ENCODE results near the gene PPT2. TPM values are rescaled to one million over a fixed set of nuclear protein-coding genes. Genes with fewer than 3 reads are reported as not detected.

The PPT2 gene
- total and polyA plus RNA-seq, 2 donors (not counting 3 experiments of a cell fraction or from before 2014, with no cell fraction given) = 27.2 to 47.3 TPM

DNA sequence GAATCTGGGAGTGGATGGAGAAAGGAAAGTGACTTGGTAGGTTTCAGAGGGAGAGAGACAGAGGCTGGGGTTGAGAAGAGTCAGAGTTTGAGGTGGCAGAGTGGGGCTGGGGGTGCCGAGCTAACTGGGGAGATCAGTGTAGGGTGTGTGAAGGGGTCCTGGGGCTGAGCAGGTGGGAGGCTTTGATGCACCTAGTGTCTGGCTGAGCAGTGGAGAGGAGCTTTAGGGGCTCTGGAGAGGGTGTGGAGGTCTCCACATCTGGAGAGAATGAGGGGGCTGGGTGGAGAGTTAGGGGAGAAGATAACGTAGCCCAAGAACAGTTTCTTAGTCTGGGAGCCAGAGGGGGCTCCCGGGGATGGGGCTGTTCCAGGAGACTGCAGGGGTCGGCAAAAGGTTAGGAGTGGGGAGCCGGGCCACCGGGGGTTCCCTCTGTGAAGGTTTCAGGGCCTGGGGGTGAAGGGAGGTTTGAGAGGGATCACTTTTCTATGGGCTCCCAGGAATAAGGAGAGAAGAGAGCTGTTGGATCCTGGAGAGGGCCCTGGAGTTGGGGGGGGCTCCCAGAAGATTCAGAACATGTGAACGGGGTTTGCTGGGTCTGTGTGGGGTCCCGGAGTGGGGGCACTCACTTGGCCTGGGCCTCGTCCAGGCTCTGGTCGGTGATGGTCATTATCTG, 35.3 kb downstream of the PPT2 start:
- intact Hi-C loops (cut with micrococcal nuclease) = no loop called here
- H2AFZ ChIP-seq (ENCODE audit: low read depth, low read length) = no peak overlapping the region

More for the DNA sequence above, 35.3 kb downstream of the PPT2 start:
- dilution Hi-C loops (cut with MboI; ENCODE audit: extremely low pct_ligation_motif_present, low sequenced_read_pairs) = no loop called here
- TF ChIP-seq MYC (IDR thresholded peaks at IDR 0.05; ENCODE audit: low read depth, low read length) (no peak), POLR2AphosphoS5 (IDR thresholded peaks at IDR 0.05; ENCODE audit: insufficient read depth, low read depth, low read length) (no peak), EZH2 (IDR thresholded peaks at IDR 0.05; ENCODE audit: borderline replicate concordance, low read depth, low read length, severe bottlenecking) (no peak), FOS (IDR thresholded peaks at IDR 0.05; ENCODE audit: borderline replicate concordance, insufficient read depth, low read length) (no peak), GATA2 (IDR thresholded peaks at IDR 0.05; ENCODE audit: insufficient read depth, insufficient read length, low read depth, low read length) (no peak), JUN (IDR thresholded peaks at IDR 0.05; ENCODE audit: borderline replicate concordance, insufficient read depth, insufficient read length, low read depth) (no peak), POLR2A (IDR thresholded peaks at IDR 0.05; ENCODE audit: low read depth, low read length) (no peak)
- TF ChIP-seq, protein P1, sequence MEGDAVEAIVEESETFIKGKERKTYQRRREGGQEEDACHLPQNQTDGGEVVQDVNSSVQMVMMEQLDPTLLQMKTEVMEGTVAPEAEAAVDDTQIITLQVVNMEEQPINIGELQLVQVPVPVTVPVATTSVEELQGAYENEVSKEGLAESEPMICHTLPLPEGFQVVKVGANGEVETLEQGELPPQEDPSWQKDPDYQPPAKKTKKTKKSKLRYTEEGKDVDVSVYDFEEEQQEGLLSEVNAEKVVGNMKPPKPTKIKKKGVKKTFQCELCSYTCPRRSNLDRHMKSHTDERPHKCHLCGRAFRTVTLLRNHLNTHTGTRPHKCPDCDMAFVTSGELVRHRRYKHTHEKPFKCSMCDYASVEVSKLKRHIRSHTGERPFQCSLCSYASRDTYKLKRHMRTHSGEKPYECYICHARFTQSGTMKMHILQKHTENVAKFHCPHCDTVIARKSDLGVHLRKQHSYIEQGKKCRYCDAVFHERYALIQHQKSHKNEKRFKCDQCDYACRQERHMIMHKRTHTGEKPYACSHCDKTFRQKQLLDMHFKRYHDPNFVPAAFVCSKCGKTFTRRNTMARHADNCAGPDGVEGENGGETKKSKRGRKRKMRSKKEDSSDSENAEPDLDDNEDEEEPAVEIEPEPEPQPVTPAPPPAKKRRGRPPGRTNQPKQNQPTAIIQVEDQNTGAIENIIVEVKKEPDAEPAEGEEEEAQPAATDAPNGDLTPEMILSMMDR (IDR thresholded peaks at IDR 0.05; ENCODE audit: extremely low read depth in 1 of 2, insufficient read depth in 1 of 2, low read depth in 1 of 2, low read length in 2 of 2) = no peak
- TF ChIP-seq, protein P2, sequence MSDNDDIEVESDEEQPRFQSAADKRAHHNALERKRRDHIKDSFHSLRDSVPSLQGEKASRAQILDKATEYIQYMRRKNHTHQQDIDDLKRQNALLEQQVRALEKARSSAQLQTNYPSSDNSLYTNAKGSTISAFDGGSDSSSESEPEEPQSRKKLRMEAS (IDR thresholded peaks at IDR 0.05; ENCODE audit: insufficient read depth, insufficient read length) = no peak
- Histone ChIP-seq H3K27ac (ENCODE audit: insufficient read depth, low read depth, low read length) (peak overlapping the region; percentile 51), H3K9ac (replicated peaks; ENCODE audit: extremely low read depth, insufficient read depth, low read length) (peak overlapping the region; percentile 66), H3K9me3 (replicated peaks; ENCODE audit: control insufficient read depth, insufficient read depth, low read length) (no peaks in the 10 kb centered on the region), H3K9me1 (replicated peaks; ENCODE audit: control insufficient read depth, extremely low read depth, insufficient read depth, low read length) (no peaks in the 10 kb centered on the region), H3K4me2 (ENCODE audit: insufficient read depth, low read length) (peak overlapping the region; percentile 89), H3K79me2 (ENCODE audit: control insufficient read depth, insufficient read depth, low read length) (peaks cover 23% of the 10 kb centered on the region), H4K20me1 (replicated peaks; ENCODE audit: control insufficient read depth, extremely low read depth, insufficient read depth, low read length) (no peaks in the 10 kb centered on the region), H3K4me1 (ENCODE audit: control insufficient read depth, extremely low read depth, insufficient read depth, low read length) (peaks cover 41% of the 10 kb centered on the region), H3K4me3 (replicated peaks in 1 of 3; ENCODE audit: insufficient read depth in 1 of 3, low read depth in 1 of 3, low read length in 3 of 3) (peak overlapping the region; percentile 32 to 83 (median 73)), H3K27me3 (ENCODE audit: control insufficient read depth in 2 of 2, insufficient read depth in 2 of 2, low read length in 2 of 2) (no peaks in the 10 kb centered on the region), H3K36me3 (ENCODE audit: control insufficient read depth in 2 of 2, extremely low read depth in 1 of 2, insufficient read depth in 2 of 2, low read length in 2 of 2) (peaks cover 0 to 16% of the 10 kb centered on the region in 2 experiments)
- POLR2A ChIA-PET = no interaction called here
- DNase-seq (ENCODE audit: low read depth, low spot score) (no peak), FAIRE-seq (no peak)
- CTCF ChIA-PET = interaction anchor here (1.1 to 1.4 kb wide), 2 partner anchors 60 to 61 kb away, joined by 3 to 4 read pairs; partner anchors contain the start of gene ATF6B
- BruUV-seq (replicated peaks) = TSS peak; percentile 4

Measured in endothelial cell of umbilical vein (primary cell).